NCI-H82 treated with DMSO at 0.1 percent for 48 hours (cell line): ENCODE measurements around the gene SEC61B.
"Not testable (repeated sequence)": the region's sequence is repeated elsewhere in the genome, so short reads cannot be mapped to it uniquely, and the experiment has no call there.

Experiments used
- DNase-seq: peaks from one replicate; lab custom pipeline; 2025; ENCODE audit not compliant: unreplicated experiment; lab: John Stamatoyannopoulos, UW

SEC61B gene

GRCh38 chr9:99190597-99191283 is 31.3 kb upstream of the SEC61B start:
- DNase-seq, result no peak

- no peak for DNase-seq
These were observed 29.2 kb upstream of the SEC61B start for GRCh38 chr9:99192786-99193465.

- no peak for DNase-seq
These were observed 28.6 kb upstream of the SEC61B start for GRCh38 chr9:99193466-99193821.

- DNase-seq, result not testable (repeated sequence)
These were observed 25.6 kb upstream of the SEC61B start for GRCh38 chr9:99196484-99196883.

GRCh38 chr9:99197124-99197630 is 24.9 kb upstream of the SEC61B start:
- no peak for DNase-seq

- no peak for DNase-seq
These were observed 24.1 kb upstream of the SEC61B start for GRCh38 chr9:99197987-99198386.

- DNase-seq, result no peak
These were observed 22.0 kb upstream of the SEC61B start for GRCh38 chr9:99199938-99200539.

GRCh38 chr9:99201603-99202002 is 20.5 kb upstream of the SEC61B start:
- DNase-seq, result no peak

- no peak for DNase-seq
These were observed 11.5 kb upstream of the SEC61B start for GRCh38 chr9:99210572-99210971.

- DNase-seq, result no peak
These were observed 10.3 kb upstream of the SEC61B start for GRCh38 chr9:99211746-99212145.

GRCh38 chr9:99213197-99213596 is 8.9 kb upstream of the SEC61B start:
- DNase-seq, result no peak

GRCh38 chr9:99216073-99216472 is 6.0 kb upstream of the SEC61B start:
- no peak for DNase-seq

- no peak for DNase-seq
These were observed 2.1 kb upstream of the SEC61B start for GRCh38 chr9:99220011-99220410.

GRCh38 chr9:99221266-99221620 is 839 bp upstream of the SEC61B start:
- no peak for DNase-seq

- no peak for DNase-seq
These were observed 561 bp downstream of the SEC61B start for GRCh38 chr9:99222416-99223270.

GRCh38 chr9:99224445-99224844 is 2.4 kb downstream of the SEC61B start:
- no peak for DNase-seq

- no peak for DNase-seq
These were observed 4.0 kb downstream of the SEC61B start for GRCh38 chr9:99226054-99226453.

- no peak for DNase-seq
These were observed 8.1 kb downstream of the SEC61B start for GRCh38 chr9:99230206-99230605.

- DNase-seq, result no peak
These were observed 9.6 kb downstream of the SEC61B start for GRCh38 chr9:99231711-99232110.

- no peak for DNase-seq
These were observed 12.5 kb downstream of the SEC61B start for GRCh38 chr9:99234618-99235017.

GRCh38 chr9:99235069-99235468 is 13.0 kb downstream of the SEC61B start:
- DNase-seq, result no peak
